Activated CD4-positive, alpha-beta T cell treated with anti-CD3 and anti-CD28 coated beads for 36 hours (primary cell): ENCODE data around the gene SGCG. TPM values are rescaled to one million over a fixed set of nuclear protein-coding genes. Genes with fewer than 3 reads are reported as not detected.
"Not testable (repeated sequence)": the region's sequence is repeated elsewhere in the genome, so short reads cannot be mapped to it uniquely, and the experiment has no call there.

Source experiments
- ATAC-seq: fragments of 200-7000 bp; cut with Tn5 transposase; one replicate; pipeline ENCODE4 v1.10.0; 2021; ENCODE audit warnings: mild to moderate bottlenecking, moderate library complexity
- CTCF ChIA-PET: fragments of 350-600 bp; sonication (Branson Sonifier 250); formaldehyde crosslinking; loops from one replicate; lab custom pipeline; 2021; ENCODE audit warnings: antibody characterized with exemption; lab: Charles Lee
- POLR2A ChIA-PET: fragments of 350-600 bp; sonication (Branson Sonifier 250); formaldehyde crosslinking; loops from one replicate; lab custom pipeline; 2021; ENCODE audit warnings: antibody characterized with exemption, inconsistent platforms; lab: Charles Lee
- DNase-seq: peaks from one replicate; pipeline ENCODE4 v3.0.0-alpha.2; 2020
- H3K27ac Mint-ChIP-seq: one replicate; pipeline ENCODE4 v1.8.0; 2021; ENCODE audit warnings: mixed read lengths
- H3K27me3 Mint-ChIP-seq: one replicate; pipeline ENCODE4 v1.8.0; 2021; ENCODE audit warnings: mixed read lengths
- H3K36me3 Mint-ChIP-seq: one replicate; pipeline ENCODE4 v1.8.0; 2021; ENCODE audit warnings: low read depth, mixed read lengths
- H3K4me1 Mint-ChIP-seq: one replicate; pipeline ENCODE4 v1.8.0; 2021; ENCODE audit warnings: mixed read lengths
- H3K4me3 Mint-ChIP-seq: one replicate; pipeline ENCODE4 v1.8.0; 2021; ENCODE audit warnings: mild to moderate bottlenecking, moderate library complexity, mixed read lengths
- H3K9me3 Mint-ChIP-seq: one replicate; pipeline ENCODE4 v1.8.0; 2021; ENCODE audit warnings: low read depth, mixed read lengths
- intact Hi-C, 2 experiments: fragments of 100-400 bp; cut with DNase I in 1 of 2; cut with micrococcal nuclease in 1 of 2; formaldehyde crosslinking; loops; one replicate each; pipeline versions ENCODE4 v1.14.2 to v1.15.1; 2022 to 2024; cut with DNase I, micrococcal nuclease
- total RNA-seq, 2 experiments: library from RNA; stranded (reverse); gene quantifications; one replicate each; pipeline ENCODE4 v1.2.3, GENCODE V29; 2021

Gene SGCG
- total RNA-seq, 2 experiments from 2014 or later, result not detected

- Mint-ChIP-seq H3K27me3 (peaks cover 16% of the 10 kb centered on the region), H3K36me3 (no peaks in the 10 kb centered on the region), H3K4me3 (no peak overlapping the region), H3K27ac (no peak overlapping the region), H3K9me3 (no peaks in the 10 kb centered on the region), H3K4me1 (no peaks in the 10 kb centered on the region)
- ChIA-PET CTCF (no interaction called here), POLR2A (no interaction called here)
- intact Hi-C loops, result no loop called here
- no peak for DNase-seq
- no peak for ATAC-seq
Observed at GRCh38 chr13:23289917-23290357, 109.2 kb downstream of the SGCG start.

- DNase-seq (no peak), ATAC-seq (no peak)
- Mint-ChIP-seq H3K9me3 (no peaks in the 10 kb centered on the region), H3K36me3 (no peaks in the 10 kb centered on the region), H3K27me3 (peaks cover 15% of the 10 kb centered on the region), H3K4me1 (no peaks in the 10 kb centered on the region), H3K27ac (no peak overlapping the region), H3K4me3 (no peak overlapping the region)
- intact Hi-C loops, result no loop called here
- CTCF ChIA-PET, result interaction anchor here (0.7 kb wide), 1 partner anchor 611 kb away, joined by 3 read pairs; no protein-coding TSS in a partner anchor
- POLR2A ChIA-PET, result no interaction called here
Observed at GRCh38 chr13:23292586-23292985, 111.8 kb downstream of the SGCG start.

- POLR2A ChIA-PET, ATAC-seq, H3K4me3 Mint-ChIP-seq, H3K4me1 Mint-ChIP-seq, intact Hi-C loops, DNase-seq, H3K36me3 Mint-ChIP-seq, H3K27ac Mint-ChIP-seq, H3K9me3 Mint-ChIP-seq, CTCF ChIA-PET: not testable (repeated sequence)
- H3K27me3 Mint-ChIP-seq, result peaks cover 17% of the 10 kb centered on the region
Observed at GRCh38 chr13:23314837-23315236, 134.1 kb downstream of the SGCG start.

- Mint-ChIP-seq H3K4me3 (no peak overlapping the region), H3K9me3 (no peaks in the 10 kb centered on the region), H3K27ac (no peak overlapping the region), H3K36me3 (no peaks in the 10 kb centered on the region), H3K4me1 (peaks cover 35% of the 10 kb centered on the region), H3K27me3 (peaks cover 13% of the 10 kb centered on the region)
- no peak for ATAC-seq
- CTCF ChIA-PET, result no interaction called here
- POLR2A ChIA-PET, result no interaction called here
- intact Hi-C loops, result no loop called here
- no peak for DNase-seq
Observed at GRCh38 chr13:23319883-23320224, 139.1 kb downstream of the SGCG start.

- ChIA-PET CTCF (interaction anchor here (0.8 to 1.0 kb wide), 3 partner anchors 9 to 119 kb away, joined by 3 read pairs; no protein-coding TSS in a partner anchor), POLR2A (no interaction called here)
- ATAC-seq (no peak), DNase-seq (no peak)
- Mint-ChIP-seq H3K9me3 (no peaks in the 10 kb centered on the region), H3K4me3 (no peak overlapping the region), H3K27ac (no peak overlapping the region), H3K36me3 (no peaks in the 10 kb centered on the region), H3K4me1 (peaks cover 35% of the 10 kb centered on the region), H3K27me3 (peaks cover 13% of the 10 kb centered on the region)
- intact Hi-C loops, result loop anchor here in 1 of 2 experiments (1.0 kb wide), 1 partner anchor 54 kb away; no protein-coding TSS in a partner anchor
Observed at GRCh38 chr13:23320926-23321534, 140.3 kb downstream of the SGCG start.

GRCh38 chr13:23321535-23322241 is 140.9 kb downstream of the SGCG start:
- CTCF ChIA-PET, result interaction anchor here (0.8 to 1.0 kb wide), 3 partner anchors 8 to 118 kb away, joined by 3 read pairs; no protein-coding TSS in a partner anchor

GRCh38 chr13:23322353-23323336 is 141.9 kb downstream of the SGCG start:
- Mint-ChIP-seq H3K4me3 (no peak overlapping the region), H3K9me3 (peaks cover 2% of the 10 kb centered on the region), H3K27me3 (peaks cover 13% of the 10 kb centered on the region), H3K36me3 (peaks cover 2% of the 10 kb centered on the region), H3K4me1 (peaks cover 35% of the 10 kb centered on the region), H3K27ac (no peak overlapping the region)
- ChIA-PET POLR2A (no interaction called here), CTCF (no interaction called here)
- intact Hi-C loops, result no loop called here
- DNase-seq, result no peak
- ATAC-seq, result no peak

More at GRCh38 chr13:23321535-23322241, 140.9 kb downstream of the SGCG start:
- Mint-ChIP-seq H3K27ac (no peak overlapping the region), H3K4me3 (no peak overlapping the region), H3K27me3 (peaks cover 13% of the 10 kb centered on the region), H3K4me1 (peaks cover 35% of the 10 kb centered on the region), H3K36me3 (no peaks in the 10 kb centered on the region), H3K9me3 (no peaks in the 10 kb centered on the region)
- DNase-seq (peak; percentile 41), ATAC-seq (peak; percentile 85)
- POLR2A ChIA-PET, result no interaction called here
- intact Hi-C loops, result loop anchor here in 1 of 2 experiments (1.0 kb wide), 1 partner anchor 54 kb away; no protein-coding TSS in a partner anchor

GRCh38 chr13:23323946-23324709 is 143.3 kb downstream of the SGCG start:
- peaks cover 33% of the 10 kb centered on the region for H3K4me1 Mint-ChIP-seq
- DNase-seq (no peak), ATAC-seq (no peak)
- no peak overlapping the region for H3K4me3 Mint-ChIP-seq
- peaks cover 2% of the 10 kb centered on the region for H3K9me3 Mint-ChIP-seq
- intact Hi-C loops, result no loop called here
- CTCF ChIA-PET, result no interaction called here
- no peak overlapping the region for H3K27ac Mint-ChIP-seq
- POLR2A ChIA-PET, result no interaction called here
- H3K27me3 Mint-ChIP-seq, result peaks cover 8% of the 10 kb centered on the region
- peaks cover 2% of the 10 kb centered on the region for H3K36me3 Mint-ChIP-seq

GRCh38 chr13:23325191-23325590 is 144.4 kb downstream of the SGCG start:
- CTCF ChIA-PET, result no interaction called here
- Mint-ChIP-seq H3K27ac (no peak overlapping the region), H3K27me3 (peaks cover 6% of the 10 kb centered on the region), H3K4me3 (no peak overlapping the region), H3K9me3 (peaks cover 2% of the 10 kb centered on the region), H3K36me3 (peaks cover 7% of the 10 kb centered on the region), H3K4me1 (peaks cover 24% of the 10 kb centered on the region)
- ATAC-seq, result peak; percentile 20
- intact Hi-C loops, result no loop called here
- no peak for DNase-seq
- POLR2A ChIA-PET, result no interaction called here

GRCh38 chr13:23330356-23330755 is 149.6 kb downstream of the SGCG start:
- Mint-ChIP-seq H3K27me3 (no peaks in the 10 kb centered on the region), H3K27ac (no peak overlapping the region), H3K4me3 (no peak overlapping the region), H3K36me3 (peaks cover 43% of the 10 kb centered on the region), H3K4me1 (no peaks in the 10 kb centered on the region), H3K9me3 (peaks cover 35% of the 10 kb centered on the region)
- ATAC-seq (no peak), DNase-seq (no peak)
- intact Hi-C loops, result no loop called here
- CTCF ChIA-PET, result interaction anchor here (1.0 kb wide), 1 partner anchor 9 kb away, joined by 3 read pairs; no protein-coding TSS in a partner anchor
- POLR2A ChIA-PET, result no interaction called here
